NCI-H510A (cell line): ENCODE results near the gene RENBP.

Source experiments
- DNase-seq: peaks from one replicate; lab custom pipeline; 2025; lab: John Stamatoyannopoulos, UW

RENBP gene

GRCh38 chrX:153933748-153934147 lies 10.7 kb downstream of the RENBP start:
- no peak for DNase-seq

DNA sequence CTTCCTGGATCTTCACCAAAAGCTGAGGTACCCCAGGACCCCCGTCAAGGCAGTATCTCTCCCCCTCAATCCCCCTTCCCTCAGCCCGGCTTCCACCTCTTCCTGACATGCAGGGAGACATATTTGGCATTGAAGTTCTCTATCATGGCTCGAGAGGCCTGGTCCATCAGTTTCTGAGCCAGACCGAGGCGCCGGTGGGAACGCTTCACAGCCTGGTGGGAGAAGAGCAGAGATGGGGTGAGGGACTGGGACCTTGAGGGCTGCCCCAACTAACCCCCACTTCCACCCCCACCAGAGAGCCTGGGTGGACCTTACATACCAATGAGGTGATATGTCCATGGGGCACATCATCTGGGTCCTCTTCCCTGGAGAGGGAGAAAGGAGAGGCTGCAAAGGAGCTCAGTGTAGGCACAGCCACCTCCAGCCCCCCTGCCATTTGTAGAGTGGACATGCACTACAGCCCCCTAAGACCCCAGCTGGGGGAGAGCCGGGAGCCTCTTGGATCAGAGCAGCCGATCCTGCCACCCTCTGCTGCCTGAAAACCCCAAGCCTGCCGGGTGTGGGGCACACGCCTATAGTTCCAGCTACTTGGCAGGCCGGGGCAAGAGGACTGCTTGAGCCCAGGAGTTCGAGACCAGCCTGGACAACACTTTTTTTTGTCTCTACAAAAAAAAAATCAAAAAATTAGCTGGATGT lies 12.1 kb downstream of the RENBP start:
- no peak for DNase-seq

GRCh38 chrX:153931748-153932147 lies 12.7 kb downstream of the RENBP start:
- no peak for DNase-seq

- no peak for DNase-seq
Observed at GRCh38 chrX:153931151-153931550, 13.3 kb downstream of the RENBP start.

- DNase-seq, result no peak
Observed at GRCh38 chrX:153930011-153930910, 14.2 kb downstream of the RENBP start.

GRCh38 chrX:153929576-153929975 lies 14.9 kb downstream of the RENBP start:
- no peak for DNase-seq

DNA sequence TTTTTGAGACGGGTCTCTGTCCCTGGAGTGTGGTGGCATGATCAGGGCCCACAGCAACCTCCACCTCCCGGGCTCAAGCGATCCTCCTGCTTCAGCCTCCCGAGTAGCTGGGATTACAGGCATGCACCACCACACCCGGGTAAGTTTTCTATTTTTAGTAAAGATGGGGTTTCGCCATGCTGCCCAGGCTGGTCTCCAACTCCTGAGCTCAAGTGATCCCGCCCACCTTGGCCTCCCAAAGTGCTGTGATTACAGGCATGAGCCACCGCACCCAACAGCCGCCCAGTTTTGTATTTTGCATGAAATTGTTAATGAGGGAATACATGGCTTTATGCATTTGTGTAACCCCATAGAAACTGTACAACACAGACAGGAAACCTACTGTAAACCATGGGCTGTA lies 15.6 kb downstream of the RENBP start:
- DNase-seq, result no peak

GRCh38 chrX:153927922-153928760 lies 16.3 kb downstream of the RENBP start:
- DNase-seq, result peak; percentile 94

GRCh38 chrX:153927672-153927921 lies 16.8 kb downstream of the RENBP start:
- DNase-seq, result no peak

DNA sequence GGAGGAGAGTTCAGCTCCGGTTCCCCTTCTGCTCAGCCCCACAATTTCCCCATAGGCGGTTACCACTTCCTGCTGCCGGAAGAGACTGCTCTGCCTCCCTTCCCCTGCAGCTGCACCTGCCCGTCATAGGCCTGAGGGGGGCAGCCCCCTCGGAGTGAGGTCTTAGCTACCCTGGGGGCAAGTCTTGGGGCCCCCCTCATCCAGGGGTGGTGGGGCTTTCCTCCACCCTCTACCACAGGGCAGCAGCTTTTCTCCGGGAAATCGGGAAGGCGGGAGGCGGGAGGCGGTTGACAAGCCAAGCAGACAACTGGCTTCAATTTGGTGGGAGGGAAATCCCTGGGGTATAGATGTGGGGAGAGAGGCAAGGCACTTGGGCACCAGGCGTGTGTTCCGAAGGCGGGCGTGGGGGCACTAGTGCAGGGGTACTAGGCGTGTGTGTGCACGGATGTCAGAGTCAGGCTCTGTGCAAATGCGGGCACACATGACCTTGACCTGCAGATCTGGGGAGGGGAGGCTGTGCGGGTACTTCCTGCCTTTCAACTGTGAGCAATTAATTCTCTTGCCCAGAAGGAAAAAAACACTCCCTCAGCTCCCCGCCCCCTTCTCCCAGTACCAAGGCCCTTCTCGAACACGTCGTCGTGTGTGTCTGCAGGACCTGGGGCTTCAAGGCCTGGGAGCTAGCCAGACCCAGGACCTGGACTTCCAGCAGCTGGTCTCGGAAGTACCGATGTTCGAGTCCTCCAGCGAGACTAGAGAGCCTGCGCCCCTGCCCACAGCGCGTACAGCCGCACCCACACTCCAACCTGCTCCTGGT lies 17.4 kb downstream of the RENBP start:
- no peak for DNase-seq

- no peak for DNase-seq
Observed at GRCh38 chrX:153926552-153926857, 17.9 kb downstream of the RENBP start.

DNA sequence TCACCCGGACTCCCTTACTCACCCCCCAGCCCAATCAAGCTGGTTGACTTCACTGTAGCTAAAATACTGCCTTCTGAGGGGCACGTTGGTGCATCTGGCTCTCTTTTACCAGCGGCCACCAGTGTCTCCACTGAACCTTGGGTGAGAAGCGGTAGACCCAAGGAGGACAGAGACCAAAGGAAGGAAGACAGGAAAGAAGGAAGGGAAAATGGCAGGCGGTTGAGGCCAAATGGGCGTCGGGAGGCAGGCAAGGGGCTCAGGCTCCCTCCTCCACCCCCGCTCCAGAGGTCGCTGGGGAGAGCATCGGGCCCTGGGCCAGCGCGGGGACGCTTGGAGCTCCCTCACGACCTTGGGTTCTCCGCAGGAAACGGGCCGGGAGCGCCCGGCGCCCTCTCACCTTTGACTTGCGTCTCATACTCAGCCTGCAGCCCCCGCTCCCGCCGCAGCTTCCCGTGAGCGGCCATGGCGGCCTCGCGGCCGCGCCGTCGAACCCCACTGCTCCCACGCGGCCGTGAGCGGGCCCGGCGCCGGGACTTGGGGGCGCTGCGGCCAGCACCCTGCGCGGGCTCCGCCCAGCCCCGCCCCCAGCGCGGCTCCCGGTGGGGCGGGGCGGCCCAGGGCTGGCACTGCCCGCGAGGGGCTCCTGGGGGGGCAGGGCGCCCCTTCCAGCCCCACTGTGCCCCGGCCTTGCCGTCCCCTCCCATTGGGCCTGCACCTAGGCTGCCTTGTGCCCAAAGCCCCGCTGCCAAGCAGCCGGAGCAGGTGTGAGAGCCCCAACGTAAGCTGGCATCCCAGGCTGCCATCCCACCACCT lies 18.5 kb downstream of the RENBP start, which contains the start of gene ARHGAP4:
Gene ARHGAP4 (minus strand): TSS at position 526 of the 813 bp plus-strand sequence. CDS start 62 bp downstream, at position 464.
- DNase-seq, result no peak

GRCh38 chrX:153925387-153925738 lies 19.1 kb downstream of the RENBP start:
- DNase-seq, result no peak

- no peak for DNase-seq
Observed at GRCh38 chrX:153924149-153924861, 20.1 kb downstream of the RENBP start.

- DNase-seq, result no peak
Observed at GRCh38 chrX:153922932-153923857, 21.2 kb downstream of the RENBP start.

GRCh38 chrX:153921511-153922446 lies 22.7 kb downstream of the RENBP start:
- no peak for DNase-seq

DNA sequence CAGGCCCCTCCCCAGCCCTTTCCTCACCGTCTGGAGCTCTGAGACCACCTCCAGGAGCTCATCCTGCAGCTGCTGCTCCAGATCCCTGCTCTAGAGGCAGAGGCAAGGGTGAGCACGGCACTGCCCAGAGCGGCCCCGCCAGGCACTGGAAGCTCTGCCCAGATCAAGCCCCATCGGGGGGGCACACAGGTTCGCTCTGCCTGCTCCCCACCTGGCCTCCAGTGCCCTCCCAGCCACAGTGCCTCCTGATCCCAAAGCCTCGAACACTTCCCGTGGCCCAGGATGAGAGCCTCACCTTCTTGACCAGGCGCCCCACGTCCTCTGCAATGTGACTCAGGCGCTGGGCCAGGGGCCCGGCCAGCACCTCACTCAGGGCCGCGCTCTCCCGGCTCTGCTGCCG lies 23.4 kb downstream of the RENBP start:
- DNase-seq, result no peak

DNA sequence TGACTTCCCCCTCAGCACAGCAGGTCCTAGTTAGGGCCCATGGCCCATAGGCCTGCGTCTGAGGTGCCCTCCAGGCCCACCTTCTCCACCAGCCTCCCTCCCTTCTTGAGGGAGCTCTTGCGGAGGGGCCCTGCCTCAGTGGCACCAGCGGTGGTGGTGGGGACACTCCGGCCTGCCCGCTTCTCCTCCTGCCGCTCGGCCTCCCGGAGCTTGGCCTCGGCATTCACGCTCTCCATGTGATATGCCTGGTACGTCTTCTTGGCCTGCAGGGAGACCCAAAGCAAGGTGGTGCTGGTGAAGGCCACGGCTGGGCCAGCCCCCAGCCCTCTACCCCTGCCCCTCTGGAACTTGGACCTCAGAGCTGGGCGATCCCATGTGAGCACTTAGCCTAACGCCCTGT lies 23.9 kb downstream of the RENBP start:
- no peak for DNase-seq
